Measurements from ENCODE around the gene LAMTOR4.
"Not testable (repeated sequence)": the region's sequence is repeated elsewhere in the genome, so short reads cannot be mapped to it uniquely, and the experiment has no call there.

The LAMTOR4 gene

GRCh38 chr7:100191775-100192174 is 43.1 kb downstream of the LAMTOR4 start:
- TF ChIP-seq CTCF (conservative IDR thresholded peaks at IDR 0.05), result no peak
- no peak overlapping the region for H3K27ac ChIP-seq

- H3K27ac ChIP-seq, result not testable (repeated sequence)
Observed at GRCh38 chr7:100192281-100192862, 43.7 kb downstream of the LAMTOR4 start.

GRCh38 chr7:100192969-100193368 is 44.3 kb downstream of the LAMTOR4 start:
- no peak overlapping the region for H3K27ac ChIP-seq
- TF ChIP-seq CTCF (conservative IDR thresholded peaks at IDR 0.05), result no peak

- TF ChIP-seq CTCF (conservative IDR thresholded peaks at IDR 0.05), result no peak
- H3K27ac ChIP-seq, result no peak overlapping the region
Observed at GRCh38 chr7:100195222-100195621, 46.5 kb downstream of the LAMTOR4 start.

GRCh38 chr7:100195901-100196322 is 47.2 kb downstream of the LAMTOR4 start:
- H3K27ac ChIP-seq, result not testable (repeated sequence)

GRCh38 chr7:100198266-100198665 is 49.5 kb downstream of the LAMTOR4 start:
- H3K27ac ChIP-seq, result no peak overlapping the region
- TF ChIP-seq CTCF (conservative IDR thresholded peaks at IDR 0.05), result no peak

GRCh38 chr7:100200693-100201092 is 52.0 kb downstream of the LAMTOR4 start:
- no peak overlapping the region for H3K27ac ChIP-seq
- TF ChIP-seq CTCF (conservative IDR thresholded peaks at IDR 0.05), result no peak

Measured in VCaP (cell line).